ENCODE data around the gene PGAM5.

GRCh38 chr12:132717011-132717410 is 6.4 kb downstream of the PGAM5 start:
- TF ChIP-seq CTCF (IDR thresholded peaks at IDR 0.05 in 2 of 3, conservative IDR thresholded peaks at IDR 0.05 in 1 of 3; ENCODE audit: control insufficient read depth in 2 of 3, extremely low read depth in 1 of 3, insufficient read depth in 1 of 3, low read depth in 3 of 3, low read length in 3 of 3) (no peak), JUND (IDR thresholded peaks at IDR 0.05; ENCODE audit: low read depth, low read length) (no peak)

Data from GM12878 (cell line).